HT1080 (cell line): ENCODE results near the gene ARRB1. TPM values are rescaled to one million over a fixed set of nuclear protein-coding genes. Genes with fewer than 3 reads are reported as not detected.
"Not testable (repeated sequence)": the region's sequence is repeated elsewhere in the genome, so short reads cannot be mapped to it uniquely, and the experiment has no call there.

Experiments used
- DNase-seq: peaks from one replicate; pipeline ENCODE4 v3.0.0-alpha.2; 2015; ENCODE audit warnings: low read depth
- total RNA-seq: library from RNA; depleted of rRNA; stranded (reverse); fragments of >200 nt; shearing (Covaris generic); gene quantifications from 2 replicates; pipeline ENCODE4 v1.2.3, GENCODE V29; 2014

The ARRB1 gene
- total RNA-seq, 1 experiment from 2014 or later, result 10.6 TPM

GRCh38 chr11:75371949-75372876, 20.8 kb upstream of the ARRB1 start:
- no peak for DNase-seq

GRCh38 chr11:75369560-75370255, 18.2 kb upstream of the ARRB1 start:
- DNase-seq, result no peak

- DNase-seq, result not testable (repeated sequence)
These were observed 15.4 kb upstream of the ARRB1 start for GRCh38 chr11:75366826-75367225.

- peak; percentile 67 for DNase-seq
These were observed 14.3 kb upstream of the ARRB1 start for GRCh38 chr11:75365711-75366181.

GRCh38 chr11:75362285-75362684, 10.8 kb upstream of the ARRB1 start:
- not testable (repeated sequence) for DNase-seq

- no peak for DNase-seq
These were observed 5.2 kb upstream of the ARRB1 start for GRCh38 chr11:75356613-75357012.

- no peak for DNase-seq
These were observed 3.6 kb upstream of the ARRB1 start for GRCh38 chr11:75355051-75355450.

- DNase-seq, result no peak
These were observed 1.2 kb upstream of the ARRB1 start for GRCh38 chr11:75352588-75353206.

GRCh38 chr11:75351791-75352587, 528 bp upstream of the ARRB1 start:
- no peak for DNase-seq

GRCh38 chr11:75350743-75351540, 519 bp downstream of the ARRB1 start:
- DNase-seq, result no peak

GRCh38 chr11:75350122-75350742, 1.2 kb downstream of the ARRB1 start:
- DNase-seq, result no peak

- no peak for DNase-seq
These were observed 1.8 kb downstream of the ARRB1 start for GRCh38 chr11:75349521-75350116.

- peak; percentile 96 for DNase-seq
These were observed 3.5 kb downstream of the ARRB1 start for GRCh38 chr11:75347781-75348566.

GRCh38 chr11:75346912-75347647, 4.4 kb downstream of the ARRB1 start:
- DNase-seq, result peak; percentile 57

GRCh38 chr11:75346296-75346695, 5.2 kb downstream of the ARRB1 start:
- no peak for DNase-seq

- no peak for DNase-seq
These were observed 5.9 kb downstream of the ARRB1 start for GRCh38 chr11:75345455-75346160.
